IPS-18a (cell line): ENCODE data around the gene PEX11G.

ENCODE experiments used
- H3K27ac ChIP-seq: one replicate; pipeline ENCODE4 v1.5.1; 2013; ENCODE audit warnings: low read length
- H3K27me3 ChIP-seq: one replicate; pipeline ENCODE4 v1.6.1; 2013; ENCODE audit warnings: mild to moderate bottlenecking, low read length; ENCODE audit not compliant: control insufficient read depth, insufficient read depth
- H3K36me3 ChIP-seq: one replicate; pipeline ENCODE4 v1.6.1; 2013; ENCODE audit warnings: low read depth, low read length; ENCODE audit not compliant: control insufficient read depth
- H3K4me1 ChIP-seq: one replicate; pipeline ENCODE4 v1.6.1; 2013; ENCODE audit warnings: low read depth, low read length; ENCODE audit not compliant: control insufficient read depth
- H3K4me3 ChIP-seq: one replicate; pipeline ENCODE4 v1.5.1; 2013; ENCODE audit warnings: low read length
- H3K9ac ChIP-seq: one replicate; pipeline ENCODE4 v1.6.1; 2013; ENCODE audit warnings: mild to moderate bottlenecking, low read length, moderate library complexity
- H3K9me3 ChIP-seq: one replicate; pipeline ENCODE4 v1.6.1; 2013; ENCODE audit warnings: low read depth, low read length; ENCODE audit not compliant: control insufficient read depth

Gene PEX11G

DNA sequence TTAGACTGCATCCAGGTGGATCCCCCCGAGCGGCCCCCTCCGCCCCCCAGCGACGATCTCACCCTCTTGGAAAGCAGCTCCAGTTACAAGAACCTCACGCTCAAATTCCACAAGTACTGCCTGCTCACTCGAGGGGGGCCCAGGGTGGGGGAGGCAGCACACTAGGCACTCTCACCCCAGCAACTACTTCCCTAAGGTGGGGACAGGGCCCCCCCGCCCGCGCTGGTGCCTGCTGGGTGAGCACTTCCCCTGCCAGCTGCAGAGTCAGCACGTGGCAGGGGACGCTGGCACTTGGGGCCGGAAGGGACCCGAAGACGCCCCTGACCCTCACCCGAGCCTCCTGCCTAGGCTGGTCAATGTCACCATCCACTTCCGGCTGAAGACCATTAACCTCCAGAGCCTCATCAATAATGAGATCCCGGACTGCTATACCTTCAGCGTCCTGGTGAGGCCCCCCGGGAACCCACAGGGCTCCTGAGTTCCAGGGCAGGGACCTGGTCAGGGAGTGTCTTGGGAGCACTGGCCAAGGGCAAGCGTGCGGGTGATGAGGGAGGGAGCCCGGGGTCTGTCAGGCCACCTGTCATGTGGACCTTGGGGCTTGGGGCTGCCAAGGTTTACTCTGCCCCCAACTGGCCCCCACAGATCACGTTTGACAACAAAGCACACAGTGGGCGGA is 38.8 kb upstream of the PEX11G start:
- H3K9ac ChIP-seq: no peak overlapping the region
- H3K9me3 ChIP-seq: no peaks in the 10 kb centered on the region
- H3K4me3 ChIP-seq: no peak overlapping the region
- no peaks in the 10 kb centered on the region for H3K36me3 ChIP-seq
- H3K4me1 ChIP-seq: no peaks in the 10 kb centered on the region
- H3K27ac ChIP-seq: no peak overlapping the region
- no peaks in the 10 kb centered on the region for H3K27me3 ChIP-seq

DNA sequence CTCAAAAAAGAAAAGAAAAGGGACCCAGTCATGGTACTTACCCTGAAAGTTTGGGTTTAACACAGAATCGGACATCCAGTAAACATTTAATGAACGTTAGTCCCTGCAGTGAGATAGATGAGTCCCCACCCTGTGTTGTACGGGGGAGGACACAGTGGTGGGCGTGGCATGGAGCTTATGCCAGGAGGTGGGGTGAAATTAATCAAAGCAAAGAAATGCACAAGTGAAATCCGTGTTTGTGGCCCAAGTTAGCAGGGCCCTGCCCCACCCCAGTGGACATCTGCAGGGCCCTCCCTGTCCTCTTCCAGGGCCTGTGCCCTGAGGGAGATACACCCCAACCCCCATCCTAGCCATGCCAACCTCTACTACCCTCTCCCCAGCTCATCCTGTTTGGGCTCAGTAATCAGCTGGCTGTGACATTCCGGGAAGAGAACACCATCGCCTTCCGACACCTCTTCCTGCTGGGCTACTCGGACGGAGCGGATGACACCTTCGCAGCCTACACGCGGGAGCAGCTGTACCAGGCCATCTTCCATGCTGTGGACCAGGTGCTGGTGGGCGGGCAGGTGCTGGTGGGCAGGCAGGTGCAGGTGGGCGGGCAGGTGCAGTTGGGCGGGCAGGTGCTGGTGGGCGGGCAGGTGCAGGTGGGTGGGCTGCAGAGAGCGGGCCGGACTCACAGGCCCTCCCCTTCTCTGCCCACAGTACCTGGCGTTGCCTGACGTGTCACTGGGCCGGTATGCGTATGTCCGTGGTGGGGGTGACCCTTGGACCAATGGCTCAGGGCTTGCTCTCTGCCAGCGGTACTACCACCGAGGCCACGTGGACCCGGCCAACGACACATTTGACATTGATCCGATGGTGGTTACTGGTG is 37.5 kb upstream of the PEX11G start:
- Histone ChIP-seq H3K4me1 (peaks cover 5% of the 10 kb centered on the region), H3K36me3 (no peaks in the 10 kb centered on the region), H3K27me3 (no peaks in the 10 kb centered on the region), H3K27ac (no peak overlapping the region), H3K9me3 (no peaks in the 10 kb centered on the region), H3K4me3 (no peak overlapping the region), H3K9ac (no peak overlapping the region)

DNA sequence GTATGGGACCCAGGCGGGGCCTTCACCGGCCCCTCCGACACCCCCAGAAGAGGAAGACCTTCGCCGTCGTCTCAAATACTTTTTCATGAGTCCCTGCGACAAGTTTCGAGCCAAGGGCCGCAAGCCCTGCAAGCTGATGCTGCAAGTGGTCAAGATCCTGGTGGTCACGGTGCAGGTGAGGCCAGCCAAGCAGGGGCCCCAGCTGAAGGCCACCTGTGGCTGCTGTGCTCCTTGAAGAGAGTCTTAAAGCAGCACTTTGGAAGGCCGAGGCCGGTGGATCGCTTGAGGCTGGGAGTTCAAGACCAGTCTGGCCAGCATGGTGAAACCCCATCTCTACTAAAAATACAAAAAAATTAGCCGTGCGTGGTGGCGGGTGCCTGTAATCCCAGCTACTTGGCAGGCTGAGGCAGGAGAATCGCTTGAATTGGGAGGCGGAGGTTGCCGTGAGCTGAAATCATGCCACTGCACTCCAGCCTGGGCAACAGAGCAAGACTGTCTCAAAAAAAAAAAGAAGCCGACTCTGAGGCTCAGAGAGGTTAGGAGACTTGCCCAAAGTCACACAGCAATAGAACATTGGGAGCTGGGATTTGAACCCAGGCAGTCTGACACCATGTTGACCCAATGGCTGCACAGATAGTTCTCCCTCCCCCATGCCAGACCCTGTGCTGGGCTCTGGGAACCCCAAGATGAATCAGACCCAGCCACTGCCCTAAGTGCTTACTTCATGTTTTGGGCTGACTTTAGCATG is 36.3 kb upstream of the PEX11G start:
- Histone ChIP-seq H3K4me3 (no peak overlapping the region), H3K36me3 (no peaks in the 10 kb centered on the region), H3K4me1 (peaks cover 5% of the 10 kb centered on the region), H3K9me3 (no peaks in the 10 kb centered on the region), H3K9ac (no peak overlapping the region), H3K27me3 (no peaks in the 10 kb centered on the region), H3K27ac (no peak overlapping the region)

DNA sequence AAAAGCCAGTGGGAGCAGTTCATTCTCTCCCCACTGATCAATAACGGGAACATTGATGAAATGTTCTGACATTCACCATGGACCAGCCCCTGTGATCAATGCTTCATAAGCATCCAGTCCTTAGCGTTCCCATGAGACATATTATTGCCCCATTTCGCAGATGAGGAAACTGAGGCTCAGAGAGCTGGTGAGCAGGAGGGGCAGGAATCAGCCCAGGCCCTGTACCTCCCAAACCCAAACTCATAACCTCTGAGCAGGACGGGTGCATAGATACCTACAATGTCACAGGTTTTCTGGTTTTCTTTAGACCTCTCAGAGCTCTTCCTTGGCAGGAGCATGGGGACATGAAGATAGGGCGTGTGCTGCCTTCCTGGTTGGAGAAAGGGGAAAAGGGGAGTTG is 35.7 kb upstream of the PEX11G start:
- H3K9me3 ChIP-seq: no peaks in the 10 kb centered on the region
- H3K27me3 ChIP-seq: no peaks in the 10 kb centered on the region
- H3K27ac ChIP-seq: no peak overlapping the region

DNA sequence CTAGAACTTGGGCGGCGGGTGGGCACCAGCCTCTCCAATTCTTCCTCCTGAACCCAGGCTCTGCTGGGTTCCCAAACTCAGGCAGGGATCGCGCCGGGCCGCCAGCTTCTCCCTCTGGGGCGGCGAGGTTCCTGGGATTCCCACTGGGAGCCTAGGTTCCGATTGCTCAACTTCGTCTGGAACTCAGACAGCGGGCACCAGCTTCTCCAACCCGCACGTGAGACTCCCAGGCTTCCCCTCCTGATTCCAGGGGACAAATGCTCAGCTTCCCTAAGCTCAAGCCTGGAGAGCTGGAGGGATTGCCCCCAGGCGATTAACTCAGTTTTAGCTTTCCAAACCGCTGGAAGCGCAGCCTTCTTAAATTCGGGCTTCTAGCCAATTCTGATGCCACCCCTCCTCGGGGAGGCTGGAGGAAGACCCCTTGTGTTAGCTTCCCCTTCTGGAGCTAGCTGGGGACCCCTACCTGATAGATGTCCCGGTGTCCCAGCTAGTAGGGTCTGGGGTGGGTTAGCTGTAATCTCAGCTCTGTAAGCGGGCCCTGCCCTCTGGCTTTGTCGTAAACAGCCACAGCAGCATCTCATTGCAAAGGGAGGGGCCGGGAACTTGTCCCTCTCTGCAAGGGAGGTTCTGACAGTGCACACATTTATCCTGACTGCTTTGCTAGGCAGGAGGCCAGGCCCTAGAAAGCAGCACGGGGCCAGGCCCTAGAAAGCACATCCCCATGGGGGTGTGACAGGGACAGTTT is 34.3 kb upstream of the PEX11G start:
- Histone ChIP-seq H3K4me1 (peaks cover 5% of the 10 kb centered on the region), H3K36me3 (peaks cover 3% of the 10 kb centered on the region), H3K27me3 (no peaks in the 10 kb centered on the region), H3K4me3 (peak overlapping the region; percentile 80), H3K27ac (no peak overlapping the region), H3K9me3 (no peaks in the 10 kb centered on the region), H3K9ac (peak overlapping the region; percentile 54)

More for the DNA sequence above, 35.7 kb upstream of the PEX11G start:
- Histone ChIP-seq H3K9ac (no peak overlapping the region), H3K4me3 (no peak overlapping the region), H3K36me3 (no peaks in the 10 kb centered on the region), H3K4me1 (peaks cover 5% of the 10 kb centered on the region)

DNA sequence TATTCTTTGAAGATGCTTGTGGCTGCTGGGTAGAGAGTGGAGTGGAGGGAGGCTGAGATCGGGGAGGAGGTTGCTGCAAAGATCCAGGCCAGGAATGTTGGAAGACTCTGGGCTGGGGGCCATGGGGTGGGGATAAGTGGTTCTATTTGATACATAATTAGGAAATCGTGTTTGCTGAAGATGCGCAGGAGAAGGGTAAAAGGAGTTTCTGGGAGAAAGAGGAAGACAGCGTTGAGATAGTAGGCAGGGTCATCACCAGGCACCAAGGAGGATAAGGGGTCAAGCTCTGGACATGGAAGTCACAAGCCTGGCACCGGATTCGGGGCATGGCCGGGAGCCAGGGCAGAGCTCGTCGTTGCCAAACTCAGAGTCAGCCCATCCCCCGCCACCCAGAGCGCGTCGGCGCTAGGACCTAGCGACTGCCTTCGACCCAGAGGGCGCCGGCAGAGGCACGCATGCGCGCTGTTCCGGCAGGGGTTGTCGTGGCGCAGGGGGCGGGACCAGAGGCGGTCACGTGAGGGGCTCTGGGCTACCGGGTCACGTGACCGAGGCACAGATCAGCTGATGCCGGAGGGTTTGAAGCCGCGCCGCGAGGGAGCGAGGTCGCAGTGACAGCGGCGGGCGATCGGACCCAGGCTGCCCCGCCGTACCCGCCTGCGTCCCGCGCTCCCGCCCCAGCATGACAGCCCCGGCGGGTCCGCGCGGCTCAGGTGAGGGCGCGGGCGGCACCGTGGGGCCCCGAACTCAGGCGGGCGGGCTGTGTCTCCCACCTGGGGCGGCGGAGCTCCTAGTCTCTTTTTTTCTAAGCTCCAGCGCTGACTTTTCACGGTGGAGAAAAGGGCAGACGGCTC is 33.5 kb upstream of the PEX11G start, which contains the start of gene MCOLN1:
Gene MCOLN1 (plus strand): TSS at position 553 of the 851 bp plus-strand sequence. CDS start 127 bp downstream, at position 680.
- Histone ChIP-seq H3K4me3 (peak within 1 kb of the TSS; percentile 80), H3K27ac (no peak within 1 kb of the TSS), H3K36me3 (peaks cover 3% of the 10 kb centered on the region), H3K9me3 (no peaks in the 10 kb centered on the region), H3K27me3 (no peaks in the 10 kb centered on the region), H3K9ac (peak within 1 kb of the TSS; percentile 66), H3K4me1 (peaks cover 5% of the 10 kb centered on the region)

DNA sequence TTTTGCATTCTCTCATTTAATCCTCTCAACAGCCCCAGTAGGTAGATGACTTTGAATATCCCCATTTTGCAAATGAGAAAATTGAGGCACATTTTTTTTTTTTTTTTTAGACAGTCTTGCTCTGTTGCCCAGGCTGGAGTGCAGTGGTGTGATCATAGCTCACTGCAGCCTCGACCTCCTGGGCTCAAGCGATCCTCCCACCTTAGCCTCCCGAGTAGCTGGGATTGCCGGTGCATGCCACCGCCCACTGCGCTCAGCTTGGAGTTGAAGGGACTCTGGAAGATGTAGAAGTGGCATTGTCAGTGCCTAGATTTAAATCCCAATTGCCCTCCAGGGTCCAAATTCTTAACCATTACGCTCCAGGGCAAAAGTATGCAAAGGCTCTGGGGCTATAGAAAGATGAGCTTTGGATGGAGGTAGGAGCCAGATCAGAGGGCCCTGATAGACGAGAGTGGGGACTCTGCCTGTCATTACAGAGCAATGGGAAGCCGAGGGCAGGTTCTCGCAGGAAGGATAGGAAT is 32.8 kb upstream of the PEX11G start:
- Histone ChIP-seq H3K36me3 (peaks cover 3% of the 10 kb centered on the region), H3K9me3 (no peaks in the 10 kb centered on the region), H3K27me3 (no peaks in the 10 kb centered on the region), H3K4me1 (peaks cover 10% of the 10 kb centered on the region), H3K9ac (peak overlapping the region; percentile 66), H3K27ac (no peak overlapping the region), H3K4me3 (peak overlapping the region; percentile 80)

DNA sequence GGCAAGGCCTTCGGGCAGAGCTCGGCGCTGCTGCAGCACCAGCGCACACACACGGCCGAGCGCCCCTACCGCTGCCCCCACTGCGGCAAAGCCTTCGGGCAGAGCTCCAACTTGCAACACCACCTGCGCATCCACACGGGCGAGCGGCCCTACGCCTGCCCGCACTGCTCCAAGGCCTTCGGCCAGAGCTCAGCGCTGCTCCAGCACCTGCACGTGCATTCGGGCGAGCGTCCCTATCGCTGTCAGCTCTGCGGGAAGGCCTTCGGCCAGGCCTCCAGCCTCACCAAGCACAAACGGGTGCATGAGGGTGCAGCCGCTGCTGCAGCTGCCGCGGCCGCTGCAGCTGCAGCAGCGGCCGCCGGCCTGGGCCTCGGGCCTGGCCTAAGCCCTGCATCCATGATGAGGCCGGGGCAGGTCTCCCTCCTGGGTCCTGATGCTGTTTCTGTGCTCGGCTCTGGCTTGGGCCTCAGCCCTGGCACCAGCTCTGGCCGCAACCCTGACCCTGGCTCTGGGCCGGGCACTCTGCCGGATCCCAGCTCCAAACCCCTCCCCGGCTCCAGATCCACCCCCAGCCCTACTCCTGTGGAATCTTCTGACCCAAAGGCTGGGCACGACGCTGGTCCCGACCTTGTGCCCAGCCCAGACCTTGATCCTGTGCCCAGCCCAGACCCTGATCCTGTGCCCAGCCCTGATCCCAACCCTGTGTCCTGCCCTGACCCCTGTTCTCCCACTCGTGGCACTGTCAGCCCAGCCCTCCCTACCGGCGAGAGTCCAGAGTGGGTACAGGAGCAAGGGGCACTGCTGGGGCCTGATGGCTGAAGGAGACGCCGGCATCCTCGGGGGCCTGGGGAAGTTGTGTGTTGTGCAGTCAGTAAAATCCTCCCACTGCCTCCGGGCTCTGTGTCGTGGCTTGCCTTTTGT is 31.6 kb upstream of the PEX11G start:
- peaks cover 13% of the 10 kb centered on the region for H3K4me1 ChIP-seq
- H3K4me3 ChIP-seq: no peak overlapping the region
- no peaks in the 10 kb centered on the region for H3K9me3 ChIP-seq
- H3K27ac ChIP-seq: no peak overlapping the region
- no peaks in the 10 kb centered on the region for H3K27me3 ChIP-seq
- H3K9ac ChIP-seq: no peak overlapping the region
- peaks cover 3% of the 10 kb centered on the region for H3K36me3 ChIP-seq

DNA sequence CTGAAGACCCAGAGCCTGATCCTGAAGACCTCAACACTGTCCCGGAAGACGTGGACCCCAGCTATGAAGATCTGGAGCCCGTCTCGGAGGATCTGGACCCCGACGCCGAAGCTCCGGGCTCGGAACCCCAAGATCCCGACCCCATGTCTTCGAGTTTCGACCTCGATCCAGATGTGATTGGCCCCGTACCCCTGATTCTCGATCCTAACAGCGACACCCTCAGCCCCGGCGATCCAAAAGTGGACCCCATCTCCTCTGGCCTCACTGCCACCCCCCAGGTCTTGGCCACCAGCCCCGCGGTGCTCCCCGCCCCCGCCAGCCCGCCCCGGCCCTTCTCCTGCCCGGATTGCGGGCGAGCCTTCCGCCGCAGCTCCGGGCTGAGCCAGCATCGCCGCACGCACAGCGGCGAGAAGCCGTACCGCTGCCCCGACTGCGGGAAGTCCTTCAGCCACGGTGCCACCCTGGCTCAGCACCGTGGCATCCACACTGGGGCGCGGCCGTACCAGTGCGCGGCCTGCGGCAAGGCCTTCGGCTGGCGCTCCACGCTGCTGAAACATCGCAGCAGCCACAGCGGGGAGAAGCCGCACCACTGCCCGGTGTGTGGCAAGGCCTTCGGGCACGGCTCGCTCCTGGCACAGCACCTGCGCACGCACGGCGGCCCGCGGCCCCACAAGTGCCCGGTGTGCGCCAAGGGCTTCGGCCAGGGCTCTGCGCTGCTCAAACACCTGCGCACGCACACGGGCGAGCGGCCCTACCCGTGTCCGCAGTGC is 30.7 kb upstream of the PEX11G start:
- Histone ChIP-seq H3K9me3 (no peaks in the 10 kb centered on the region), H3K27ac (no peak overlapping the region), H3K4me1 (peaks cover 17% of the 10 kb centered on the region), H3K4me3 (no peak overlapping the region), H3K27me3 (no peaks in the 10 kb centered on the region), H3K9ac (no peak overlapping the region), H3K36me3 (peaks cover 3% of the 10 kb centered on the region)
